CD14-positive monocyte (primary cell): ENCODE measurements around the gene CHST3. TPM values are rescaled to one million over a fixed set of nuclear protein-coding genes. Genes with fewer than 3 reads are reported as not detected.

ENCODE experiments used
- DNase-seq, 3 donors: peaks; one replicate each; pipeline ENCODE4 v3.0.0-alpha.2; 2011 to 2022
- H2AFZ ChIP-seq: 2 replicates; pipeline ENCODE4 v1.6.0; 2012; ENCODE audit warnings: mild to moderate bottlenecking, low read depth, low read length, inconsistent platforms; ENCODE audit not compliant: insufficient read depth, poor library complexity, severe bottlenecking
- H3K27ac ChIP-seq, 2 donors: 1 replicate in 1 of 2; 2 replicates in 1 of 2; pipeline ENCODE4 v1.5.1; 2012 to 2013; ENCODE audit warnings: low read length in 2 of 2, control low read depth in 1 of 2, inconsistent platforms in 1 of 2, low read depth in 1 of 2, mild to moderate bottlenecking in 1 of 2
- H3K27me3 ChIP-seq, 2 donors: one replicate each; pipeline versions ENCODE4 v1.6.0 to v1.6.1; 2011 to 2013; ENCODE audit warnings: low read length in 2 of 2; ENCODE audit not compliant: control insufficient read depth in 2 of 2, insufficient read depth in 2 of 2
- H3K36me3 ChIP-seq, 2 donors: replicated peaks in 1 of 2; 1 replicate in 1 of 2; 2 replicates in 1 of 2; pipeline versions ENCODE4 v1.5.1 to v1.6.1; 2012 to 2013; ENCODE audit warnings: low read length in 2 of 2, control low read depth in 1 of 2, inconsistent platforms in 1 of 2, mild to moderate bottlenecking in 1 of 2; ENCODE audit not compliant: insufficient read depth in 2 of 2, control insufficient read depth in 1 of 2
- H3K4me1 ChIP-seq, 2 donors: 1 replicate in 1 of 2; 2 replicates in 1 of 2; pipeline versions ENCODE4 v1.5.1 to v1.6.1; 2012 to 2013; ENCODE audit warnings: low read length in 2 of 2, control low read depth in 1 of 2, inconsistent platforms in 1 of 2, mild to moderate bottlenecking in 1 of 2, moderate library complexity in 1 of 2; ENCODE audit not compliant: insufficient read depth in 2 of 2, control insufficient read depth in 1 of 2
- H3K4me2 ChIP-seq: replicated peaks from 2 replicates; pipeline ENCODE3; 2012; ENCODE audit warnings: low read length, moderate library complexity, mild to moderate bottlenecking; ENCODE audit not compliant: poor library complexity, severe bottlenecking; ENCODE audit errors: extremely low read depth
- H3K4me3 ChIP-seq, 3 experiments: fragments of 200-600 bp in 1 of 3; sonication (generic) in 1 of 3; replicated peaks in 1 of 3; 1 replicate in 2 of 3; 2 replicates in 1 of 3; pipeline ENCODE4 v1.5.1; 2011 to 2013; ENCODE audit warnings: low read length in 3 of 3, mild to moderate bottlenecking in 3 of 3, control low read depth in 2 of 3, low read depth in 2 of 3, inconsistent platforms in 1 of 3, moderate library complexity in 1 of 3
- H3K79me2 ChIP-seq: 2 replicates; pipeline ENCODE4 v1.6.0; 2012; ENCODE audit warnings: mild to moderate bottlenecking, control low read depth, inconsistent platforms, low read length, moderate library complexity; ENCODE audit not compliant: insufficient read depth
- H3K9ac ChIP-seq: 2 replicates; pipeline ENCODE4 v1.6.0; 2017; ENCODE audit warnings: low read length, mild to moderate bottlenecking; ENCODE audit not compliant: insufficient read depth, poor library complexity, severe bottlenecking
- H3K9me3 ChIP-seq, 2 donors: replicated peaks in 1 of 2; 1 replicate in 1 of 2; 2 replicates in 1 of 2; pipeline versions ENCODE4 v1.5.1 to v1.6.1; 2012 to 2013; ENCODE audit warnings: low read length in 2 of 2, control low read depth in 1 of 2; ENCODE audit not compliant: control insufficient read depth in 1 of 2, insufficient read depth in 1 of 2
- H4K20me1 ChIP-seq: 2 replicates; pipeline ENCODE4 v1.6.0; 2012; ENCODE audit warnings: mild to moderate bottlenecking, low read length, control low read depth, moderate library complexity; ENCODE audit not compliant: insufficient read depth
- H3K27ac Mint-ChIP-seq, 7 donors: one replicate each; pipeline ENCODE4 v1.8.0; 2020; ENCODE audit warnings: mild to moderate bottlenecking in 7 of 7, mixed read lengths in 7 of 7, moderate library complexity in 6 of 7, inconsistent platforms in 2 of 7
- H3K27me3 Mint-ChIP-seq, 3 donors: one replicate each; pipeline ENCODE4 v1.8.0; 2021 to 2022; ENCODE audit warnings: low read depth in 3 of 3, mild to moderate bottlenecking in 3 of 3, mixed read lengths in 3 of 3, moderate library complexity in 3 of 3, inconsistent platforms in 1 of 3
- H3K36me3 Mint-ChIP-seq, 2 donors: one replicate each; pipeline ENCODE4 v1.8.0; 2020; ENCODE audit warnings: mixed read lengths in 2 of 2, inconsistent platforms in 1 of 2, mild to moderate bottlenecking in 1 of 2
- H3K4me1 Mint-ChIP-seq: one replicate; pipeline ENCODE4 v1.8.0; 2020; ENCODE audit warnings: mild to moderate bottlenecking, mixed read lengths
- H3K4me3 Mint-ChIP-seq, 2 donors: one replicate each; pipeline ENCODE4 v1.8.0; 2020; ENCODE audit warnings: mild to moderate bottlenecking in 2 of 2, mixed read lengths in 2 of 2, moderate library complexity in 1 of 2
- H3K9me3 Mint-ChIP-seq, 7 donors: one replicate each; pipeline ENCODE4 v1.8.0; 2020 to 2022; ENCODE audit warnings: mixed read lengths in 7 of 7, mild to moderate bottlenecking in 6 of 7, moderate library complexity in 6 of 7, inconsistent platforms in 2 of 7
- CTCF ChIP-seq: fragments of 200-600 bp; IDR thresholded peaks from one replicate; pipeline ENCODE4 v1.8.0; 2022; ENCODE audit warnings: antibody characterized with exemption, mild to moderate bottlenecking
- WGBS: methylation state at CpG from one replicate; pipeline ENCODE4 v1.1.5; 2013; ENCODE audit warnings: missing lambda C conversion rate; ENCODE audit not compliant: insufficient coverage; 5-methylcytosine and 5-hydroxymethylcytosine counted together
- intact Hi-C, 2 donors: fragments of 100-400 bp; cut with micrococcal nuclease; formaldehyde crosslinking; loops; one replicate each; pipeline versions ENCODE4 v1.15.0 to v1.15.1; 2023
- polyA plus RNA-seq, 3 donors: library from polyadenylated mRNA; depleted of rRNA in 1 of 3; unstranded in 2 of 3; stranded (reverse) in 1 of 3; fragments of 300-500 nt in 2 of 3; fragments of >200 nt in 1 of 3; fragmentation: Illumina TruSeq in 2 of 3; gene quantifications; 1 replicate in 2 of 3; 2 replicates in 1 of 3; pipeline ENCODE4 v1.2.3, GENCODE V29; 2012 to 2021

CHST3 gene
- polyA plus RNA-seq, 3 donors, result not detected

GRCh38 chr10:71981015-71981875 lies 17.1 kb downstream of the CHST3 start:
- Mint-ChIP-seq H3K4me1 (peaks cover 17% of the 10 kb centered on the region), H3K36me3 (no peaks in the 10 kb centered on the region), H3K4me3 (no peak overlapping the region), H3K27ac (no peak overlapping the region), H3K9me3 (peaks cover 0 to 2% (median 0%) of the 10 kb centered on the region in 7 donors), H3K27me3 (peaks cover 1 to 5% (median 2%) of the 10 kb centered on the region in 3 donors)
- Histone ChIP-seq H3K4me1 (peaks cover 16 to 21% of the 10 kb centered on the region in 2 donors), H3K9ac (no peak overlapping the region), H3K27me3 (no peaks in the 10 kb centered on the region), H3K4me3 (no peak overlapping the region), H3K27ac (no peak overlapping the region), H3K79me2 (no peaks in the 10 kb centered on the region), H2AFZ (no peak overlapping the region), H4K20me1 (no peaks in the 10 kb centered on the region), H3K36me3 (no peaks in the 10 kb centered on the region), H3K4me2 (no peak overlapping the region), H3K9me3 (no peaks in the 10 kb centered on the region)
- intact Hi-C loops, result no loop called here
- WGBS, result 96% methylated on average over 14 of the region's 14 CpGs
- TF ChIP-seq CTCF, result no peak
- no peak for DNase-seq

GRCh38 chr10:71981876-71982230 lies 17.7 kb downstream of the CHST3 start:
- Mint-ChIP-seq H3K27ac (no peak overlapping the region), H3K4me1 (peaks cover 17% of the 10 kb centered on the region), H3K4me3 (no peak overlapping the region), H3K27me3 (peaks cover 1 to 5% (median 2%) of the 10 kb centered on the region in 3 donors), H3K9me3 (peaks cover 0 to 2% (median 0%) of the 10 kb centered on the region in 7 donors), H3K36me3 (no peaks in the 10 kb centered on the region)
- Histone ChIP-seq H3K79me2 (no peaks in the 10 kb centered on the region), H3K4me2 (no peak overlapping the region), H4K20me1 (no peaks in the 10 kb centered on the region), H3K27ac (no peak overlapping the region), H3K9ac (no peak overlapping the region), H3K4me1 (peaks cover 16 to 21% of the 10 kb centered on the region in 2 donors), H3K9me3 (no peaks in the 10 kb centered on the region), H3K36me3 (no peaks in the 10 kb centered on the region), H3K27me3 (no peaks in the 10 kb centered on the region), H3K4me3 (no peak overlapping the region), H2AFZ (no peak overlapping the region)
- WGBS, result 100% methylated on average over 1 of the region's 1 CpG
- TF ChIP-seq CTCF, result no peak
- intact Hi-C loops, result no loop called here
- DNase-seq, result no peak
